Spleen (tissue), 11 donors: ENCODE results near the gene THRSP. TPM values are rescaled to one million over a fixed set of nuclear protein-coding genes. Genes with fewer than 3 reads are reported as not detected.

Experiments used
- DNase-seq: peaks from one replicate; pipeline ENCODE4 v3.0.0-alpha.2; 2020
- H3K27ac ChIP-seq, 8 donors: fragments of 200-600 bp; sonication (generic) in 7 of 8; 1 replicate in 4 of 8; 2 replicates in 4 of 8; pipeline versions ENCODE4 v1.5.0 to v1.8.0; 2016 to 2021; ENCODE audit warnings: inconsistent platforms in 4 of 8, mild to moderate bottlenecking in 4 of 8, moderate library complexity in 1 of 8
- H3K27me3 ChIP-seq, 7 donors: fragments of 200-600 bp; sonication (generic) in 6 of 7; replicated peaks in 1 of 7; 1 replicate in 4 of 7; 2 replicates in 3 of 7; pipeline versions ENCODE4 v1.5.0 to v1.8.0; 2016 to 2021; ENCODE audit warnings: inconsistent platforms in 3 of 7, mild to moderate bottlenecking in 1 of 7
- H3K36me3 ChIP-seq, 6 donors: fragments of 200-600 bp; sonication (generic) in 5 of 6; 1 replicate in 4 of 6; 2 replicates in 2 of 6; pipeline versions ENCODE4 v1.5.0 to v1.8.0; 2016 to 2021; ENCODE audit warnings: inconsistent platforms in 2 of 6
- H3K4me1 ChIP-seq, 6 donors: fragments of 200-600 bp; sonication (generic) in 5 of 6; 1 replicate in 3 of 6; 2 replicates in 3 of 6; pipeline versions ENCODE4 v1.5.0 to v1.8.0; 2016 to 2021; ENCODE audit warnings: inconsistent platforms in 3 of 6
- H3K4me3 ChIP-seq, 8 donors: fragments of 200-600 bp; sonication (generic) in 7 of 8; 1 replicate in 4 of 8; 2 replicates in 4 of 8; pipeline versions ENCODE4 v1.5.0 to v1.8.0; 2016 to 2021; ENCODE audit warnings: inconsistent platforms in 4 of 8, mild to moderate bottlenecking in 4 of 8, moderate library complexity in 2 of 8
- H3K9me3 ChIP-seq, 8 donors: fragments of 200-600 bp; sonication (generic) in 7 of 8; 1 replicate in 4 of 8; 2 replicates in 4 of 8; pipeline versions ENCODE4 v1.5.0 to v1.8.0; 2016 to 2021; ENCODE audit warnings: inconsistent platforms in 4 of 8
- POLR2A ChIP-seq, 3 donors: fragments of 450-650 bp; IDR thresholded peaks; one replicate each; pipeline ENCODE4 v1.5.1; 2017; ENCODE audit warnings: antibody characterized with exemption in 3 of 3, mild to moderate bottlenecking in 1 of 3
- POLR2AphosphoS5 ChIP-seq, 3 donors: sonication (generic); formaldehyde crosslinking; IDR thresholded peaks; one replicate each; pipeline ENCODE4 v1.5.1; 2017; ENCODE audit warnings: antibody characterized with exemption in 3 of 3
- WGBS, 5 donors: extraction: QIAGEN DNeasy Blood & Tissue Kit in 3 of 5; methylation state at CpG; one replicate each; pipeline versions ENCODE4 v1.1.5 to v1.1.7; 2013 to 2018; 5-methylcytosine and 5-hydroxymethylcytosine counted together
- intact Hi-C: fragments of 100-400 bp; cut with DNase I; formaldehyde crosslinking; loops from one replicate; pipeline ENCODE4 v1.15.0; 2023; ENCODE audit warnings: low total_unique reads
- polyA plus RNA-seq, 3 donors: library from polyadenylated mRNA; stranded (reverse); fragments of 200-250 nt; gene quantifications; one replicate each; pipeline ENCODE4 v1.2.1, GENCODE V29; 2013
- total RNA-seq, 7 donors: library from RNA; depleted of rRNA in 3 of 7; stranded (reverse); fragments of >200 nt in 3 of 7; fragmentation: NEBNext Ultra II Directional in 4 of 7; extraction: Animal tissue kit (Norgen Biotek cat#: 25700) in 4 of 7; gene quantifications; one replicate each; pipeline versions ENCODE4 v1.1.0 to v1.2.1, GENCODE V29; 2016 to 2021
- TF ChIP-seq, protein P1 (sequence below), 11 experiments: fragments of 200-600 bp in 7 of 11; fragments of 450-650 bp in 4 of 11; sonication (generic) in 4 of 11; IDR thresholded peaks in 8 of 11; conservative IDR thresholded peaks in 3 of 11; 1 replicate in 7 of 11; 2 replicates in 4 of 11; pipeline versions ENCODE4 v1.4.0 to v1.8.0; 2016 to 2021; ENCODE audit warnings: antibody characterized with exemption in 11 of 11, inconsistent platforms in 4 of 11, mild to moderate bottlenecking in 1 of 11
- donor health status: healthy with polysubstance abuse.
- donor health status: DM: no; HTN: no; CAD: no; lungs with moderate emphysema.
- donor health status: DM: no; HTN: no; CAD: no.
- donor health status: Bipolar disorder and iron deficiency.
- donor health status: healthy.
- donor health status: DM: no; HTN: no; CAD: no.
- donor health status: DM: yes; HTN: yes; CAD: no.

THRSP gene
- total and polyA plus RNA-seq, 10 donors: 0.13 to 0.29 TPM; not detected in 8

DNA sequence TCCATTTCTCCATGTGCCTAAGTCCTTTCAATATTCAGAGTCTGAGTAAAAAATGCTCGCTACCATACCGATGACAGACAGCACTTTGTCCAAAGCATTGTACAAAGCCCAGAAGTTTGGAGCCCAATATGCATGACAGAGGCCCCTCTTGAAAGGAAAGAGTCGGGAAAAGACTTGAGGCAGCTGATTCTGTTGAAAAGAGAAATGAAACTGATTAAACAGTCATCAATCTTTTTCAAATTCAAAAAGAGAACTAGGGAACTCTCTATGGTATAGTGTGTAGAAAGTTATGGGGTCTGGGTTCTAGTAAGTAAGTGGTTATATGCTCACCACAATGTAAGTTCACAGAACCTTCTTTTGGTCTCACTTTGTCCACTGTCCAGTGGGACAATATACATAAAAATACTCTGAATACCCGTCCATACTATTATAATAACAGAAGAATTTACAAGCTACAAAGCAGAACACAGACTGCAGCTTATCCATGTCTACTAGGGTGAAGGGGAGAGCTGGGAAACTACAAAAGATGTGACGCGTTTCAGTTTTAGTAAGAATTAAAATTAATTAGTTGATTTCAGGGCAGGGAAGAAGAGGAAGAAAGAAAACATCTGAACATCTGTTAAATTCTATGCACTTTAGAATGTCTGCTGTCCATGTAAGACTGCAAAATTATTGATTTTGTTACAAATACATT is 49.1 kb downstream of the THRSP start:
- no peak for DNase-seq
- Histone ChIP-seq H3K4me3 (no peak overlapping the region), H3K9me3 (no peaks in the 10 kb centered on the region), H3K36me3 (peaks cover 3 to 99% (median 41%) of the 10 kb centered on the region in 6 donors), H3K27ac (no peak overlapping the region), H3K27me3 (no peaks in the 10 kb centered on the region), H3K4me1 (no peaks in the 10 kb centered on the region)
- 69 to 90% (median 85%) methylated on average over 6 of the region's 6 CpGs for WGBS, 5 donors
- intact Hi-C loops: no loop called here
- TF ChIP-seq, protein P1, sequence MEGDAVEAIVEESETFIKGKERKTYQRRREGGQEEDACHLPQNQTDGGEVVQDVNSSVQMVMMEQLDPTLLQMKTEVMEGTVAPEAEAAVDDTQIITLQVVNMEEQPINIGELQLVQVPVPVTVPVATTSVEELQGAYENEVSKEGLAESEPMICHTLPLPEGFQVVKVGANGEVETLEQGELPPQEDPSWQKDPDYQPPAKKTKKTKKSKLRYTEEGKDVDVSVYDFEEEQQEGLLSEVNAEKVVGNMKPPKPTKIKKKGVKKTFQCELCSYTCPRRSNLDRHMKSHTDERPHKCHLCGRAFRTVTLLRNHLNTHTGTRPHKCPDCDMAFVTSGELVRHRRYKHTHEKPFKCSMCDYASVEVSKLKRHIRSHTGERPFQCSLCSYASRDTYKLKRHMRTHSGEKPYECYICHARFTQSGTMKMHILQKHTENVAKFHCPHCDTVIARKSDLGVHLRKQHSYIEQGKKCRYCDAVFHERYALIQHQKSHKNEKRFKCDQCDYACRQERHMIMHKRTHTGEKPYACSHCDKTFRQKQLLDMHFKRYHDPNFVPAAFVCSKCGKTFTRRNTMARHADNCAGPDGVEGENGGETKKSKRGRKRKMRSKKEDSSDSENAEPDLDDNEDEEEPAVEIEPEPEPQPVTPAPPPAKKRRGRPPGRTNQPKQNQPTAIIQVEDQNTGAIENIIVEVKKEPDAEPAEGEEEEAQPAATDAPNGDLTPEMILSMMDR (IDR thresholded peaks at IDR 0.05 in 8 of 11, conservative IDR thresholded peaks at IDR 0.05 in 3 of 11): no peak
- TF ChIP-seq POLR2A (IDR thresholded peaks at IDR 0.05) (no peak), POLR2AphosphoS5 (IDR thresholded peaks at IDR 0.05) (no peak)

Other genes with a start within 250 kb of the THRSP start
- 10 to 100 TPM; 64.4 to 82.1 (median 66.9) TPM for gene RSF1, start 243.1 kb upstream of the THRSP start, total RNA-seq
- 1 to 10 TPM; 6.1 to 8.7 (median 6.7) TPM for gene RSF1, start 243.1 kb upstream of the THRSP start, polyA plus RNA-seq
- 10 to 100 TPM in 6 of 7 donors, 1 to 10 TPM in 1; 9.5 to 23.7 (median 21.4) TPM for gene AAMDC, start 242.7 kb upstream of the THRSP start, total RNA-seq
- 10 to 100 TPM; 22.2 to 37.2 (median 28.0) TPM for gene AAMDC, start 242.7 kb upstream of the THRSP start, polyA plus RNA-seq
- gene INTS4, start 69.2 kb upstream of the THRSP start, total RNA-seq: 10 to 100 TPM; 40.6 to 68.5 (median 54.9) TPM
- gene INTS4, start 69.2 kb upstream of the THRSP start, polyA plus RNA-seq: 10 to 100 TPM; 17.7 to 27.0 (median 22.2) TPM
- gene KCTD14, start 40.6 kb upstream of the THRSP start, total RNA-seq: under 1 TPM in 5 of 7 donors, not detected in 2; 0.40 to 0.82 (median 0.69) TPM
- under 1 TPM; 0.20 to 0.44 (median 0.35) TPM for gene KCTD14, start 40.6 kb upstream of the THRSP start, polyA plus RNA-seq
- gene NDUFC2, start 16.0 kb downstream of the THRSP start, total RNA-seq: 100 to 1,000 TPM in 2 of 7 donors, 10 to 100 TPM in 5; 44.1 to 113 (median 94.7) TPM
- gene NDUFC2, start 16.0 kb downstream of the THRSP start, polyA plus RNA-seq: 100 to 1,000 TPM in 2 of 3 donors, 10 to 100 TPM in 1; 60.7 to 135 (median 100) TPM
- 10 to 100 TPM; 17.4 to 35.7 (median 29.3) TPM for gene ALG8, start 75.8 kb downstream of the THRSP start, total RNA-seq
- gene ALG8, start 75.8 kb downstream of the THRSP start, polyA plus RNA-seq: 10 to 100 TPM; 30.7 to 34.0 (median 32.7) TPM
- 10 to 100 TPM in 2 of 7 donors, 1 to 10 TPM in 5; 6.0 to 13.6 (median 7.2) TPM for gene KCTD21, start 124.8 kb downstream of the THRSP start, total RNA-seq
- gene KCTD21, start 124.8 kb downstream of the THRSP start, polyA plus RNA-seq: 1 to 10 TPM; 1.2 to 3.4 (median 1.4) TPM
- gene USP35, start 125.1 kb downstream of the THRSP start, total RNA-seq: 1 to 10 TPM; 5.6 to 9.5 (median 6.5) TPM
- 1 to 10 TPM; 1.6 to 6.5 (median 1.6) TPM for gene USP35, start 125.1 kb downstream of the THRSP start, polyA plus RNA-seq